Hepatocyte (in vitro differentiated cells): ENCODE measurements around the gene MAN2A1. TPM values are rescaled to one million over a fixed set of nuclear protein-coding genes. Genes with fewer than 3 reads are reported as not detected.

Source experiments
- DNase-seq: peaks from one replicate; pipeline ENCODE4 v3.0.0-alpha.2; 2016; ENCODE audit warnings: low spot score
- H2AFZ ChIP-seq: fragments of 200-600 bp; sonication (generic); 2 replicates; pipeline ENCODE4 v1.6.0; 2016; ENCODE audit warnings: antibody characterized with exemption, mild to moderate bottlenecking
- H3K27ac ChIP-seq: fragments of 200-600 bp; sonication (generic); 2 replicates; pipeline ENCODE4 v1.5.1; 2016; ENCODE audit warnings: mild to moderate bottlenecking
- H3K27me3 ChIP-seq: fragments of 200-600 bp; sonication (generic); 2 replicates; pipeline ENCODE4 v1.6.1; 2016
- H3K36me3 ChIP-seq: fragments of 200-600 bp; sonication (generic); replicated peaks from 2 replicates; pipeline ENCODE4 v1.5.1; 2016; ENCODE audit warnings: low read depth; ENCODE audit not compliant: insufficient read depth
- H3K4me1 ChIP-seq: fragments of 200-600 bp; sonication (generic); 2 replicates; pipeline ENCODE4 v1.5.1; 2016; ENCODE audit warnings: mild to moderate bottlenecking, moderate library complexity; ENCODE audit not compliant: insufficient read depth
- H3K4me2 ChIP-seq: fragments of 200-600 bp; sonication (generic); 2 replicates; pipeline ENCODE4 v1.6.0; 2016
- H3K4me3 ChIP-seq: fragments of 200-600 bp; sonication (generic); 2 replicates; pipeline ENCODE4 v1.5.1; 2016; ENCODE audit warnings: mild to moderate bottlenecking
- H3K79me2 ChIP-seq: fragments of 200-600 bp; sonication (generic); 2 replicates; pipeline ENCODE4 v1.6.0; 2017; ENCODE audit warnings: mild to moderate bottlenecking
- H3K9me2 ChIP-seq: fragments of 200-600 bp; sonication (generic); replicated peaks from 2 replicates; pipeline ENCODE4 v1.6.0; 2017; ENCODE audit warnings: mild to moderate bottlenecking; ENCODE audit not compliant: insufficient read depth
- H3K9me3 ChIP-seq: fragments of 200-600 bp; sonication (generic); 2 replicates; pipeline ENCODE4 v1.5.1; 2016; ENCODE audit warnings: low read depth, mild to moderate bottlenecking
- H4K20me1 ChIP-seq: fragments of 200-600 bp; sonication (generic); 2 replicates; pipeline ENCODE4 v1.6.0; 2016; ENCODE audit warnings: mild to moderate bottlenecking; ENCODE audit not compliant: insufficient read depth, poor library complexity, severe bottlenecking
- EZH2 ChIP-seq: fragments of 200-600 bp; sonication (generic); IDR thresholded peaks from 2 replicates; pipeline ENCODE4 v1.6.1; 2016; ENCODE audit warnings: antibody characterized with exemption, mild to moderate bottlenecking, borderline replicate concordance
- EZH2phosphoT487 ChIP-seq: fragments of 200-600 bp; sonication (generic); IDR thresholded peaks from one replicate; pipeline ENCODE4 v1.6.1; 2018; ENCODE audit warnings: antibody characterized with exemption, mild to moderate bottlenecking, low read depth, moderate library complexity; ENCODE audit not compliant: unreplicated experiment, severe bottlenecking
- WGBS: methylation state at CpG from one replicate; pipeline ENCODE4 v1.1.6; 2016; ENCODE audit warnings: low lambda C conversion rate; ENCODE audit errors: missing lambda C conversion rate; 5-methylcytosine and 5-hydroxymethylcytosine counted together
- polyA plus RNA-seq: library from polyadenylated mRNA; unstranded; fragments of >200 nt; fragmentation: Nextera tagmentation; extraction: Ambion mirVana; gene quantifications from 2 replicates; pipeline ENCODE4 v1.2.1, GENCODE V29; 2016
- total RNA-seq: library from RNA; depleted of rRNA; stranded (reverse); fragments of >200 nt; gene quantifications from 2 replicates; pipeline ENCODE4 v1.2.3, GENCODE V29; 2014
- TF ChIP-seq, protein P1 (sequence below): fragments of 200-600 bp; sonication (generic); IDR thresholded peaks from 2 replicates; pipeline ENCODE4 v1.5.1; 2016; ENCODE audit warnings: antibody characterized with exemption, mild to moderate bottlenecking; ENCODE audit not compliant: poor library complexity

The MAN2A1 gene
- total and polyA plus RNA-seq, 2 experiments from 2014 or later = 31.5 to 150 TPM

DNA sequence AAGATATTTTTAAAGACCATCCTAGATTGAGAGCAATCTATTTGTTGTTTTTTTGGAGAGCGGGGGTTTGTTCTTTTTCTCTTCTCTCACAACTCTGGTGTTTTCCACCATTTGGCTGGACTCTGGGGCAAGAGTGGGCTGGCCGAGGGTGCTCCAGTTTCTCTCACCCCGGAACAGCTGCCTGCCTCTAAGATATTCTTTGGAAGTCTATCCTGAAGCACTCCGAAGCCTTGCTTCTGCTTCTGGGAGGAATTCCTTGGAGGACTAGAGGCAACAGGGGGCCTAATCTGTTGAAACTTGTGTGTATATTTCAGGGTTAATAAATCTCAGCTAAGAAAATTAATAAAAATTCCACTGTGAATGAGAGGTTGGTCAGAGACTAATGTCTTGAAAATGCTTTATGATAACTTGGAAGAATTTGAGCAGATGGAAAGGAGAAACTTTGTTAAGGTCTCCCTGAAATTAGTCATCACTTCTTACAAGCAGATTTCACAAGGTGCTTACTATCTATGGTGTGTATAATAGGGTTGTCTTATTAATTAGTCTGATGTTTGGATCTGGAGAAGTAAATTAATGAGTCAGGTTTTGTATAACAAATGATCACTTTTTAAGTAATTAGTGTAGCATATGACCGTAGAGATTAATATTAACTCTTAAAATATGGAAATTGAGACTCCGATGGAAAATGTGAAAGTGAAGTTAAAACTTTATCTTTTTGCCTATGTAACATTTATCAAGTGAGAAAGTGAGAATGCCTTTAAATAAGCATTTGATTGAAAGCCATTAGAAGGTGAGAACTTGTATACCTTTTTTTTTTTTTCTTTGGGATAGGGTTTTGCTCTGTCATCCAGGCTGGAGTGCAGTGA, 4.0 kb downstream of the MAN2A1 start:
- no peak overlapping the region for H2AFZ ChIP-seq
- peaks cover 83% of the 10 kb centered on the region for H3K79me2 ChIP-seq
- peaks cover 34% of the 10 kb centered on the region for H3K4me1 ChIP-seq
- 77% methylated on average over 6 of the region's 6 CpGs for WGBS
- peak overlapping the region; percentile 85 for H3K4me2 ChIP-seq
- TF ChIP-seq EZH2 (no peak), EZH2phosphoT487 (no peak)
- TF ChIP-seq, protein P1, sequence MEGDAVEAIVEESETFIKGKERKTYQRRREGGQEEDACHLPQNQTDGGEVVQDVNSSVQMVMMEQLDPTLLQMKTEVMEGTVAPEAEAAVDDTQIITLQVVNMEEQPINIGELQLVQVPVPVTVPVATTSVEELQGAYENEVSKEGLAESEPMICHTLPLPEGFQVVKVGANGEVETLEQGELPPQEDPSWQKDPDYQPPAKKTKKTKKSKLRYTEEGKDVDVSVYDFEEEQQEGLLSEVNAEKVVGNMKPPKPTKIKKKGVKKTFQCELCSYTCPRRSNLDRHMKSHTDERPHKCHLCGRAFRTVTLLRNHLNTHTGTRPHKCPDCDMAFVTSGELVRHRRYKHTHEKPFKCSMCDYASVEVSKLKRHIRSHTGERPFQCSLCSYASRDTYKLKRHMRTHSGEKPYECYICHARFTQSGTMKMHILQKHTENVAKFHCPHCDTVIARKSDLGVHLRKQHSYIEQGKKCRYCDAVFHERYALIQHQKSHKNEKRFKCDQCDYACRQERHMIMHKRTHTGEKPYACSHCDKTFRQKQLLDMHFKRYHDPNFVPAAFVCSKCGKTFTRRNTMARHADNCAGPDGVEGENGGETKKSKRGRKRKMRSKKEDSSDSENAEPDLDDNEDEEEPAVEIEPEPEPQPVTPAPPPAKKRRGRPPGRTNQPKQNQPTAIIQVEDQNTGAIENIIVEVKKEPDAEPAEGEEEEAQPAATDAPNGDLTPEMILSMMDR = no peak
- DNase-seq = no peak
- no peak overlapping the region for H3K4me3 ChIP-seq
- no peaks in the 10 kb centered on the region for H3K9me3 ChIP-seq
- no peaks in the 10 kb centered on the region for H3K36me3 ChIP-seq
- H3K27ac ChIP-seq = peak overlapping the region; percentile 2
- no peaks in the 10 kb centered on the region for H3K9me2 ChIP-seq
- H4K20me1 ChIP-seq = peaks cover 50% of the 10 kb centered on the region
- H3K27me3 ChIP-seq = no peaks in the 10 kb centered on the region

DNA sequence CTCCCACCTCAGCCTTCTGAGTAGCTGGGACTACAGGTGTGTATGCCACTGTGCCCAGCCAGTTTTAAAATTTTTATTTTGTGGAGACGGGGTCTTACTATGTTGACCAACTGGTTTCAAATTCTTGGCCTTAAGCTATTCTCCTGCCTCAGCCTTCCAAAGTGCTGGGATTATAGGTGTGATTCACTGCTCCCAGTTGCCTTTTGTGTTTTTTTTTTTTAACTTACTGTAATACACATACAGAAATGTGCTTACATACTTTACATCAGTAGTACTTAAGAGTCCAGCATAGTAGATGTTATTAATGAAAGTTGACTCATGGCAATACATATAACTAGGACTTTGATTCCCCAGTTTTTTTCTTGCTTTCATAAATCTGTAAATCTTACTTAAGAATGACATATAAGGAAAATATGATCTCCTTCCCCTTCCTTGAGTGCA, 4.7 kb downstream of the MAN2A1 start:
- Histone ChIP-seq H3K4me2 (peak overlapping the region; percentile 85), H3K27ac (peak overlapping the region; percentile 2), H3K4me3 (no peak overlapping the region), H2AFZ (no peak overlapping the region), H4K20me1 (peaks cover 50% of the 10 kb centered on the region), H3K9me3 (no peaks in the 10 kb centered on the region), H3K9me2 (no peaks in the 10 kb centered on the region), H3K36me3 (no peaks in the 10 kb centered on the region), H3K4me1 (peaks cover 34% of the 10 kb centered on the region), H3K79me2 (peaks cover 90% of the 10 kb centered on the region), H3K27me3 (no peaks in the 10 kb centered on the region)
- WGBS = 95% methylated on average over 1 of the region's 1 CpG
- no peak for DNase-seq
- TF ChIP-seq, protein P1 = no peak
- TF ChIP-seq EZH2 = no peak
- TF ChIP-seq EZH2phosphoT487 = no peak

DNA sequence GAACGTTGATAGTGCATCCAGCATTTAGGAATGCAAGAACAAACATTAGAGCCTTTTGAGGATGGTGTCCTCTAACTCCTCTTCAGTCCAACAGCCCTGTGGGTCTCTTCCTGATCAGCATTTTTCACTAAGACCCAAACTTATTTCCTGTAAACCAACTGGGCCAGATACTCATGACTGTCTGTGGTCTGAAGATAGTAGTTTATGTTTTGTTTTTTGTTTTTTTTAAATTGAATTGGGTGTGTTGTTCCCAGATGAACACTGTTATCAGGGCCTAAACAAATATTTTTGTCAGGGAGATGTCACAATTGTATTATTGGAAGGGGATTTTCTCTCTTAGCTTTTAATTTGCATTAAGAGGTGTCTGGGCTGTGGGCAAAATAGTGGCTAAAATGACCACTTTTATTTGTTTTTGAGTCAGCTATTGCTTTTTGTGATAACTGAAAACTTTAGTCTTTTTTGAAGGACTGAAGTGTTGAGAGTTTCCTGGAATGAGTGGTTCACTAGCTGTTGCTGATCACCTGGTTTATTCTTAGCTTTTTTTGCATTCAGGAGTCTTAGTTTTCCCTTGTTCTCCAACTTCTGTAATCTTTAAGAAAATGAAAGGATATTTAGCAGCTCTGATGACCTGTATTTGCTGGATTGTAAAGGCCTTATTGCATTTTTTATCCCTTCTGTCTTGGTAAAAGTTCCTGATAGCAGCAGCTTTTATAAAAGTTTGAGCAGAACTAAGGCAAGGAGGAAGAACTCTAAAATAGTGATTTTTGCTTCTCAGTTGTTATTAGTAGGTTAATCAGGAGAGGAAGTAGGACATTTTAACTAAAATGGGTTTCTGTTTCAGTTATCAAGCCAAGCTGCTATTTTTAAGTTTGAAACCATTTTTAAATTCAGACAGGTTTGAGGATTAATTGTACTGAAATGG, 5.5 kb downstream of the MAN2A1 start:
- Histone ChIP-seq H2AFZ (no peak overlapping the region), H3K4me2 (peak overlapping the region; percentile 85), H3K36me3 (no peaks in the 10 kb centered on the region), H4K20me1 (peaks cover 54% of the 10 kb centered on the region), H3K79me2 (peaks cover 97% of the 10 kb centered on the region), H3K27me3 (no peaks in the 10 kb centered on the region), H3K9me3 (no peaks in the 10 kb centered on the region), H3K4me3 (no peak overlapping the region), H3K9me2 (no peaks in the 10 kb centered on the region), H3K4me1 (peaks cover 34% of the 10 kb centered on the region), H3K27ac (peak overlapping the region; percentile 2)
- no peak for DNase-seq
- WGBS = 70% methylated on average over 1 of the region's 1 CpG
- TF ChIP-seq EZH2phosphoT487 (no peak), EZH2 (no peak)
- TF ChIP-seq, protein P1 = no peak
